Neural progenitor cell (in vitro differentiated cells): ENCODE results near the gene FAM237A. TPM values are rescaled to one million over a fixed set of nuclear protein-coding genes. Genes with fewer than 3 reads are reported as not detected.

Experiments used
- DNase-seq: peaks from one replicate; pipeline ENCODE4 v3.0.0-alpha.2; 2016; ENCODE audit warnings: low spot score
- H2AFZ ChIP-seq: fragments of 200-600 bp; sonication (generic); replicated peaks from 2 replicates; pipeline ENCODE4 v1.6.1; 2016; ENCODE audit warnings: antibody characterized with exemption
- H3F3A ChIP-seq: fragments of 200-600 bp; sonication (generic); 2 replicates; pipeline ENCODE4 v1.6.1; 2016; ENCODE audit warnings: antibody characterized with exemption, low read depth
- H3K27ac ChIP-seq: fragments of 200-600 bp; sonication (generic); 2 replicates; pipeline ENCODE4 v1.5.1; 2016; ENCODE audit warnings: mild to moderate bottlenecking
- H3K27me3 ChIP-seq: fragments of 200-600 bp; sonication (generic); 2 replicates; pipeline ENCODE4 v1.6.1; 2016; ENCODE audit warnings: mild to moderate bottlenecking, moderate library complexity
- H3K36me3 ChIP-seq: fragments of 200-600 bp; sonication (generic); 2 replicates; pipeline ENCODE4 v1.5.1; 2016
- H3K4me1 ChIP-seq: fragments of 200-600 bp; sonication (generic); 2 replicates; pipeline ENCODE4 v1.6.1; 2016; ENCODE audit warnings: mixed run types
- H3K4me2 ChIP-seq: fragments of 200-600 bp; sonication (generic); 2 replicates; pipeline ENCODE4 v1.6.1; 2016
- H3K4me3 ChIP-seq: fragments of 200-600 bp; sonication (generic); 2 replicates; pipeline ENCODE4 v1.5.1; 2016
- H3K79me2 ChIP-seq: fragments of 200-600 bp; sonication (generic); 2 replicates; pipeline ENCODE4 v1.6.1; 2016; ENCODE audit warnings: low read depth
- H3K9ac ChIP-seq: fragments of 200-600 bp; sonication (generic); 2 replicates; pipeline ENCODE4 v1.6.1; 2016
- H3K9me3 ChIP-seq: fragments of 200-600 bp; sonication (generic); 2 replicates; pipeline ENCODE4 v1.5.1; 2016; ENCODE audit warnings: low read depth
- H4K20me1 ChIP-seq: fragments of 200-600 bp; sonication (generic); 2 replicates; pipeline ENCODE4 v1.6.1; 2016; ENCODE audit warnings: low read depth
- H3K27ac Mint-ChIP-seq: 3 replicates; pipeline ENCODE4 v1.8.0; 2021; ENCODE audit warnings: mixed read lengths
- H3K27me3 Mint-ChIP-seq: 2 replicates; pipeline ENCODE4 v1.8.0; 2022; ENCODE audit warnings: low read depth, mild to moderate bottlenecking, inconsistent platforms, moderate library complexity, mixed read lengths; ENCODE audit not compliant: insufficient read depth
- H3K36me3 Mint-ChIP-seq: 3 replicates; pipeline ENCODE4 v1.8.0; 2021; ENCODE audit warnings: mixed read lengths
- H3K4me1 Mint-ChIP-seq: 3 replicates; pipeline ENCODE4 v1.8.0; 2021; ENCODE audit warnings: mixed read lengths
- H3K4me3 Mint-ChIP-seq: 3 replicates; pipeline ENCODE4 v1.8.0; 2021; ENCODE audit warnings: mild to moderate bottlenecking, moderate library complexity, mixed read lengths
- H3K9me3 Mint-ChIP-seq: 3 replicates; pipeline ENCODE4 v1.8.0; 2020; ENCODE audit warnings: mixed read lengths
- CTCF ChIP-seq: fragments of 200-600 bp; sonication (generic); IDR thresholded peaks from 2 replicates; pipeline ENCODE4 v1.5.1; 2017; ENCODE audit warnings: antibody characterized with exemption, mild to moderate bottlenecking
- EZH2 ChIP-seq: fragments of 200-600 bp; sonication (generic); IDR thresholded peaks from 2 replicates; pipeline ENCODE4 v1.6.1; 2017; ENCODE audit warnings: antibody characterized with exemption, mild to moderate bottlenecking, moderate library complexity
- EZH2phosphoT487 ChIP-seq: fragments of 200-600 bp; sonication (generic); IDR thresholded peaks from 2 replicates; pipeline ENCODE4 v1.6.1; 2017; ENCODE audit warnings: antibody characterized with exemption
- total RNA-seq: library from RNA; depleted of rRNA; stranded (reverse); fragments of >200 nt; gene quantifications from 2 replicates; pipeline ENCODE4 v1.2.3, GENCODE V29; 2015; ENCODE audit warnings: low replicate concordance

Gene FAM237A
- total RNA-seq, 1 donor from 2014 or later, result not detected

- Histone ChIP-seq H4K20me1 (no peaks in the 10 kb centered on the region), H3K4me1 (peaks cover 16% of the 10 kb centered on the region), H3K4me2 (no peak overlapping the region), H3K27ac (no peak overlapping the region), H3F3A (peaks cover 5% of the 10 kb centered on the region), H3K4me3 (no peak overlapping the region), H3K9ac (no peak overlapping the region), H3K79me2 (no peaks in the 10 kb centered on the region), H3K36me3 (no peaks in the 10 kb centered on the region), H2AFZ (no peak overlapping the region), H3K27me3 (no peaks in the 10 kb centered on the region), H3K9me3 (no peaks in the 10 kb centered on the region)
- Mint-ChIP-seq H3K27me3 (peaks cover 2% of the 10 kb centered on the region), H3K27ac (no peak overlapping the region), H3K36me3 (peaks cover 2% of the 10 kb centered on the region), H3K4me3 (no peak overlapping the region), H3K9me3 (no peaks in the 10 kb centered on the region), H3K4me1 (peaks cover 19% of the 10 kb centered on the region)
- DNase-seq, result peak; percentile 54
- TF ChIP-seq CTCF (no peak), EZH2 (no peak), EZH2phosphoT487 (no peak)
These were observed 23.3 kb upstream of the FAM237A start for GRCh38 chr2:206619011-206619410.

- no peak overlapping the region for H3K9ac ChIP-seq
- no peak overlapping the region for H3K27ac ChIP-seq
- H3K27me3 Mint-ChIP-seq, result peaks cover 4% of the 10 kb centered on the region
- peaks cover 5% of the 10 kb centered on the region for H3K4me1 Mint-ChIP-seq
- TF ChIP-seq EZH2phosphoT487, result no peak
- H4K20me1 ChIP-seq, result no peaks in the 10 kb centered on the region
- no peaks in the 10 kb centered on the region for H3K36me3 ChIP-seq
- H3K79me2 ChIP-seq, result no peaks in the 10 kb centered on the region
- H2AFZ ChIP-seq, result no peak overlapping the region
- H3K4me2 ChIP-seq, result no peak overlapping the region
- H3K27ac Mint-ChIP-seq, result no peak overlapping the region
- peaks cover 7% of the 10 kb centered on the region for H3K4me1 ChIP-seq
- H3K36me3 Mint-ChIP-seq, result no peaks in the 10 kb centered on the region
- H3K9me3 ChIP-seq, result no peaks in the 10 kb centered on the region
- no peaks in the 10 kb centered on the region for H3K9me3 Mint-ChIP-seq
- H3F3A ChIP-seq, result no peaks in the 10 kb centered on the region
- no peak overlapping the region for H3K4me3 ChIP-seq
- no peaks in the 10 kb centered on the region for H3K27me3 ChIP-seq
- no peak overlapping the region for H3K4me3 Mint-ChIP-seq
- DNase-seq, result no peak
These were observed 16.2 kb upstream of the FAM237A start for GRCh38 chr2:206626108-206626507.

- H3K4me1 ChIP-seq, result peaks cover 7% of the 10 kb centered on the region
- H4K20me1 ChIP-seq, result no peaks in the 10 kb centered on the region
- Mint-ChIP-seq H3K9me3 (no peaks in the 10 kb centered on the region), H3K4me1 (peaks cover 5% of the 10 kb centered on the region), H3K27ac (no peak overlapping the region), H3K27me3 (peaks cover 4% of the 10 kb centered on the region), H3K4me3 (no peak overlapping the region), H3K36me3 (no peaks in the 10 kb centered on the region)
- H3K4me3 ChIP-seq, result no peak overlapping the region
- no peaks in the 10 kb centered on the region for H3F3A ChIP-seq
- no peaks in the 10 kb centered on the region for H3K79me2 ChIP-seq
- no peak overlapping the region for H2AFZ ChIP-seq
- H3K27me3 ChIP-seq, result peaks cover 6% of the 10 kb centered on the region
- TF ChIP-seq CTCF (no peak), EZH2phosphoT487 (no peak), EZH2 (no peak)
- no peaks in the 10 kb centered on the region for H3K9me3 ChIP-seq
- no peak overlapping the region for H3K4me2 ChIP-seq
- no peak overlapping the region for H3K9ac ChIP-seq
- no peak for DNase-seq
- H3K27ac ChIP-seq, result no peak overlapping the region
- H3K36me3 ChIP-seq, result no peaks in the 10 kb centered on the region
These were observed 14.7 kb upstream of the FAM237A start for GRCh38 chr2:206627632-206628031.

GRCh38 chr2:206631340-206631739 is 10.9 kb upstream of the FAM237A start:
- Histone ChIP-seq H4K20me1 (no peaks in the 10 kb centered on the region), H3K4me1 (peaks cover 7% of the 10 kb centered on the region), H3K4me2 (no peak overlapping the region), H3F3A (no peaks in the 10 kb centered on the region), H3K9ac (no peak overlapping the region), H3K79me2 (no peaks in the 10 kb centered on the region), H3K36me3 (no peaks in the 10 kb centered on the region), H3K27ac (no peak overlapping the region), H3K9me3 (no peaks in the 10 kb centered on the region), H3K27me3 (peaks cover 6% of the 10 kb centered on the region), H3K4me3 (no peak overlapping the region), H2AFZ (no peak overlapping the region)
- Mint-ChIP-seq H3K27ac (no peak overlapping the region), H3K4me1 (peaks cover 5% of the 10 kb centered on the region), H3K27me3 (peaks cover 2% of the 10 kb centered on the region), H3K4me3 (no peak overlapping the region), H3K36me3 (no peaks in the 10 kb centered on the region), H3K9me3 (no peaks in the 10 kb centered on the region)
- DNase-seq, result no peak
- TF ChIP-seq EZH2phosphoT487, result no peak
- TF ChIP-seq CTCF, result no peak
- TF ChIP-seq EZH2, result no peak
